Liver (tissue), 9 donors: ENCODE data around the gene DDA1. TPM values are rescaled to one million over a fixed set of nuclear protein-coding genes. Genes with fewer than 3 reads are reported as not detected.
A peak's percentile ranks its signal among the peaks of the same experiment; 100 is the strongest.

Experiments used
- DNase-seq: peaks from one replicate; pipeline ENCODE4 v3.0.0-alpha.2; 2017; ENCODE audit warnings: low spot score
- H3K27ac ChIP-seq, 2 donors: one replicate each; pipeline ENCODE4 v1.7.0; 2013; ENCODE audit warnings: inconsistent platforms in 2 of 2, low read length in 2 of 2, control low read depth in 1 of 2, low read depth in 1 of 2, mild to moderate bottlenecking in 1 of 2
- H3K27me3 ChIP-seq, 4 donors: one replicate each; pipeline versions ENCODE4 v1.6.1 to v1.7.0; 2013; ENCODE audit warnings: low read length in 3 of 4, inconsistent platforms in 1 of 4, mild to moderate bottlenecking in 1 of 4, moderate library complexity in 1 of 4; ENCODE audit not compliant: control insufficient read depth in 4 of 4, insufficient read depth in 4 of 4
- H3K36me3 ChIP-seq, 4 donors: one replicate each; pipeline versions ENCODE4 v1.6.1 to v1.7.0; 2013; ENCODE audit warnings: low read length in 3 of 4, mild to moderate bottlenecking in 3 of 4, low read depth in 1 of 4, moderate library complexity in 1 of 4; ENCODE audit not compliant: control insufficient read depth in 4 of 4, insufficient read depth in 3 of 4
- H3K4me1 ChIP-seq, 4 donors: one replicate each; pipeline versions ENCODE4 v1.6.1 to v1.7.0; 2013; ENCODE audit warnings: low read length in 3 of 4, mild to moderate bottlenecking in 3 of 4, moderate library complexity in 1 of 4; ENCODE audit not compliant: control insufficient read depth in 4 of 4, insufficient read depth in 4 of 4
- H3K4me3 ChIP-seq, 3 donors: one replicate each; pipeline versions ENCODE4 v1.6.1 to v1.7.0; 2013; ENCODE audit warnings: low read length in 3 of 3, control low read depth in 1 of 3, low read depth in 1 of 3, mild to moderate bottlenecking in 1 of 3
- H3K9ac ChIP-seq, 2 donors: one replicate each; pipeline ENCODE4 v1.7.0; 2013; ENCODE audit warnings: low read length in 2 of 2, mild to moderate bottlenecking in 2 of 2, moderate library complexity in 2 of 2, control low read depth in 1 of 2, low read depth in 1 of 2
- H3K9me3 ChIP-seq, 4 donors: one replicate each; pipeline versions ENCODE4 v1.6.1 to v1.7.0; 2013; ENCODE audit warnings: low read length in 3 of 4; ENCODE audit not compliant: control insufficient read depth in 4 of 4
- EGR1 ChIP-seq, 2 donors: IDR thresholded peaks; 2 replicates each; pipeline ENCODE4 v1.6.1; 2016 to 2018; ENCODE audit warnings: antibody characterized with exemption in 2 of 2, low read depth in 2 of 2
- FOXA1 ChIP-seq: IDR thresholded peaks from 2 replicates; pipeline ENCODE4 v1.6.1; 2016; ENCODE audit warnings: antibody characterized with exemption
- FOXA2 ChIP-seq: IDR thresholded peaks from 2 replicates; pipeline ENCODE4 v1.6.1; 2016; ENCODE audit warnings: antibody characterized with exemption
- GABPA ChIP-seq, 2 donors: IDR thresholded peaks in 1 of 2; conservative IDR thresholded peaks in 1 of 2; 2 replicates each; pipeline ENCODE4 v1.6.1; 2016; ENCODE audit warnings: antibody characterized with exemption in 2 of 2, mild to moderate bottlenecking in 1 of 2, moderate library complexity in 1 of 2
- HNF4A ChIP-seq, 2 donors: conservative IDR thresholded peaks; 2 replicates each; pipeline ENCODE4 v1.6.1; 2016; ENCODE audit warnings: antibody characterized with exemption in 2 of 2, mild to moderate bottlenecking in 2 of 2
- HNF4G ChIP-seq: IDR thresholded peaks from 2 replicates; pipeline ENCODE4 v1.6.1; 2016; ENCODE audit warnings: antibody characterized with exemption
- JUND ChIP-seq, 2 donors: IDR thresholded peaks; 2 replicates each; pipeline ENCODE4 v1.6.1; 2016; ENCODE audit warnings: antibody characterized with exemption in 2 of 2
- MAX ChIP-seq: IDR thresholded peaks from 2 replicates; pipeline ENCODE4 v1.6.1; 2016; ENCODE audit warnings: antibody characterized with exemption
- NR2F2 ChIP-seq: IDR thresholded peaks from 2 replicates; pipeline ENCODE4 v1.6.1; 2016; ENCODE audit warnings: antibody characterized with exemption
- RAD21 ChIP-seq, 2 donors: IDR thresholded peaks; 2 replicates each; pipeline ENCODE4 v1.6.1; 2016; ENCODE audit warnings: antibody characterized with exemption in 2 of 2, mild to moderate bottlenecking in 2 of 2
- REST ChIP-seq: IDR thresholded peaks from 2 replicates; pipeline ENCODE4 v1.6.1; 2016; ENCODE audit warnings: antibody characterized with exemption, mild to moderate bottlenecking
- RXRA ChIP-seq, 2 donors: IDR thresholded peaks; 2 replicates each; pipeline ENCODE4 v1.6.1; 2017 to 2018; ENCODE audit warnings: antibody characterized with exemption in 2 of 2, mild to moderate bottlenecking in 1 of 2
- SP1 ChIP-seq: IDR thresholded peaks from 2 replicates; pipeline ENCODE4 v1.6.1; 2018; ENCODE audit warnings: antibody characterized with exemption, mild to moderate bottlenecking
- YY1 ChIP-seq: IDR thresholded peaks from 2 replicates; pipeline ENCODE4 v1.6.1; 2016; ENCODE audit warnings: antibody characterized with exemption, mild to moderate bottlenecking
- ZBTB33 ChIP-seq: IDR thresholded peaks from 2 replicates; pipeline ENCODE4 v1.6.1; 2016; ENCODE audit warnings: antibody characterized with exemption
- WGBS: extraction: QIAGEN DNeasy Blood & Tissue Kit; methylation state at CpG from one replicate; pipeline ENCODE4 v1.1.7; 2013; 5-methylcytosine and 5-hydroxymethylcytosine counted together
- polyA plus RNA-seq, 2 donors: library from polyadenylated mRNA; stranded (reverse) in 1 of 2; unstranded in 1 of 2; fragments of 200-250 nt in 1 of 2; fragments of >200 nt in 1 of 2; fragmentation: Nextera tagmentation in 1 of 2; extraction: Ambion mirVana in 1 of 2; gene quantifications; one replicate each; pipeline versions ENCODE4 v1.2.1 to v1.2.3, GENCODE V29; 2013 to 2015
- total RNA-seq, 2 donors: library from RNA; depleted of rRNA; stranded (reverse); fragments of >200 nt; gene quantifications; one replicate each; pipeline ENCODE4 v1.2.3, GENCODE V29; 2014
- TF ChIP-seq, protein P1 (sequence below): IDR thresholded peaks from 2 replicates; pipeline ENCODE4 v1.6.1; 2016; ENCODE audit warnings: antibody characterized with exemption
- donor health status: healthy.
- donor health status: healthy.
- donor health status: healthy.
- donor health status: healthy.
- donor health status: healthy.

The DDA1 gene
- total and polyA plus RNA-seq, 4 donors, result 7.9 to 37.9 (median 20.8) TPM

- Histone ChIP-seq H3K27me3 (no peaks in the 10 kb centered on the region), H3K4me3 (no peak overlapping the region), H3K36me3 (peaks cover 7 to 22% (median 10%) of the 10 kb centered on the region in 4 donors), H3K27ac (peak overlapping the region in 1 of 2 donors; percentile 31), H3K4me1 (peaks cover 12 to 23% (median 14%) of the 10 kb centered on the region in 4 donors), H3K9me3 (no peaks in the 10 kb centered on the region), H3K9ac (no peak overlapping the region)
- WGBS, result 95% methylated on average over 28 of the region's 28 CpGs
- no peak for DNase-seq
- TF ChIP-seq RAD21 (IDR thresholded peaks at IDR 0.05) (no peak), FOXA2 (no peak), HNF4A (conservative IDR thresholded peaks at IDR 0.05) (no peak), HNF4G (no peak), NR2F2 (no peak), SP1 (no peak), YY1 (no peak), MAX (no peak), RXRA (IDR thresholded peaks at IDR 0.05) (no peak), JUND (IDR thresholded peaks at IDR 0.05) (no peak), GABPA (IDR thresholded peaks at IDR 0.05 in 1 of 2, conservative IDR thresholded peaks at IDR 0.05 in 1 of 2) (no peak), REST (no peak)
- TF ChIP-seq, protein P1, sequence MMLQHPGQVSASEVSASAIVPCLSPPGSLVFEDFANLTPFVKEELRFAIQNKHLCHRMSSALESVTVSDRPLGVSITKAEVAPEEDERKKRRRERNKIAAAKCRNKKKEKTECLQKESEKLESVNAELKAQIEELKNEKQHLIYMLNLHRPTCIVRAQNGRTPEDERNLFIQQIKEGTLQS, result no peak
Observed at GRCh38 chr19:17324357-17325114, 15.2 kb downstream of the DDA1 start.

DNA sequence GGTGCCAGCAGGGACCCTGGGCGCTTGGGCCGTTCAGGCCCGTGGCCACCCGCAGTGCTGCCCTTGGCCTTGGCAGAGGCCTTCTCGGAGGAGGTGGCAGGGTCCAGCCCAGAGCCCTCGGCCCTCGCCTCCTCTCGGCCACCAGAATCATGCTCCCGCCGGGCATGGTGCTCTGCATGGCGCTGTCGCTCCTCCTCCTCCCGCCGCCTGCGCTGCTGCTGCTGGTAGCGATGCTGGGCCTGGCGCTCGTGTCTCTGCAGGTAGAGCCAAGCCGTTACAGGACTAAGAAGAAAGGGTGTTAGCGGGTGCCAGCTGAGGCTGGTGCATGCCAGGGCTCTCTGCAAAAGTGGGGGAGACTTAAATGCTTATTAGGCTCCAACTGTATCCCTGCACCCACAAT is 15.8 kb downstream of the DDA1 start:
- Histone ChIP-seq H3K9me3 (no peaks in the 10 kb centered on the region), H3K27ac (peak overlapping the region in 1 of 2 donors; percentile 31), H3K4me1 (peaks cover 12 to 23% (median 14%) of the 10 kb centered on the region in 4 donors), H3K27me3 (no peaks in the 10 kb centered on the region), H3K9ac (no peak overlapping the region), H3K36me3 (peaks cover 7 to 16% (median 7%) of the 10 kb centered on the region in 4 donors), H3K4me3 (no peak overlapping the region)
- no peak for DNase-seq
- TF ChIP-seq FOXA1 (no peak), EGR1 (IDR thresholded peaks at IDR 0.05; ENCODE audit: low read depth in 2 of 2) (no peak), MAX (no peak), JUND (IDR thresholded peaks at IDR 0.05) (no peak), FOXA2 (no peak), GABPA (IDR thresholded peaks at IDR 0.05 in 1 of 2, conservative IDR thresholded peaks at IDR 0.05 in 1 of 2) (no peak), RXRA (IDR thresholded peaks at IDR 0.05) (no peak), ZBTB33 (no peak), NR2F2 (no peak), REST (no peak), YY1 (no peak), HNF4A (conservative IDR thresholded peaks at IDR 0.05) (no peak), HNF4G (no peak)
- TF ChIP-seq, protein P1, result no peak
- WGBS, result 97% methylated on average over 20 of the region's 20 CpGs
